GM18505 (cell line): ENCODE results near the gene SI.

Source experiments
- ATAC-seq: cut with Tn5 transposase; IDR thresholded peaks from one replicate; pipeline ENCODE4 v1.9.1; 2021; ENCODE audit not compliant: unreplicated experiment
- POLR2A ChIP-seq: IDR thresholded peaks from 4 replicates; pipeline ENCODE4 v1.6.1; 2011; ENCODE audit warnings: borderline replicate concordance; ENCODE audit not compliant: insufficient read depth, insufficient read length; ENCODE audit errors: extremely low read depth

The SI gene

GRCh38 chr3:164940745-164941144 lies 137.6 kb downstream of the SI start:
- no peak for TF ChIP-seq POLR2A
- ATAC-seq, result no peak

- no peak for TF ChIP-seq POLR2A
- ATAC-seq, result no peak
These were observed 148.7 kb downstream of the SI start for GRCh38 chr3:164929642-164930041.
